ENCODE results near the gene TAS2R40.
A peak's percentile ranks its signal among the peaks of the same experiment; 100 is the strongest.

Gene TAS2R40

GRCh38 chr7:143245123-143245522, 23.3 kb downstream of the TAS2R40 start:
- no peak overlapping the region for H3K4me3 ChIP-seq (replicated peaks in 1 of 2; ENCODE audit: low read depth in 2 of 2, low read length in 2 of 2)
- no peak for TF ChIP-seq CTCF (IDR thresholded peaks at IDR 0.05; ENCODE audit: low read depth, low read length)
- peak; percentile 14 to 78 for DNase-seq (ENCODE audit: low read depth in 2 of 2)

GRCh38 chr7:143247372-143247771, 25.5 kb downstream of the TAS2R40 start:
- no peak for TF ChIP-seq CTCF (IDR thresholded peaks at IDR 0.05; ENCODE audit: low read depth, low read length)
- no peak overlapping the region for H3K4me3 ChIP-seq (replicated peaks in 1 of 2; ENCODE audit: low read depth in 2 of 2, low read length in 2 of 2)
- DNase-seq (ENCODE audit: low read depth in 2 of 2): no peak

GRCh38 chr7:143248761-143249354, 27.0 kb downstream of the TAS2R40 start:
- DNase-seq (ENCODE audit: low read depth in 2 of 2): peak; percentile 40 to 42
- no peak for TF ChIP-seq CTCF (IDR thresholded peaks at IDR 0.05; ENCODE audit: low read depth, low read length)
- H3K4me3 ChIP-seq (replicated peaks in 1 of 2; ENCODE audit: low read depth in 2 of 2, low read length in 2 of 2): no peak overlapping the region

GRCh38 chr7:143250199-143250598, 28.4 kb downstream of the TAS2R40 start:
- DNase-seq (ENCODE audit: low read depth in 2 of 2): no peak
- no peak for TF ChIP-seq CTCF (IDR thresholded peaks at IDR 0.05; ENCODE audit: low read depth, low read length)
- H3K4me3 ChIP-seq (replicated peaks in 1 of 2; ENCODE audit: low read depth in 2 of 2, low read length in 2 of 2): no peak overlapping the region

DNA sequence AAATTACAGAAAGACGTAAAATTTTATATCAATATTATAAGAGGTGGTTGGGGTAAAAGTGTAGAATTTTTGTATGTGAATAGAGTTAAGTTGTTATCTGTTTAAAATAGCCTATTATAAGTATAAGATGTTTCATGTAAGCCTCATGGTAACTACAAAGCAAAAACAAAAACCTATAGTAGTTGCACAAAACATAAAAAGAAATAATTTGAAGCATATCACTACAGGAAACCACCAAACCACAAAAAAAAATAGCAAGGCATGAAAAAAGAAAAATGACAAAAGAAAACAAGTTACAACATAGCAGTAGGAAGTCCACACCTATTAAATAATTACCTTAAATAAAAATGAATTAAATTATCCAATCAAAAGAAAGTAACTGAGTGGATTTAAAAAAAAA, 29.0 kb downstream of the TAS2R40 start:
- no peak overlapping the region for H3K4me3 ChIP-seq (replicated peaks in 1 of 2; ENCODE audit: low read depth in 2 of 2, low read length in 2 of 2)
- TF ChIP-seq CTCF (IDR thresholded peaks at IDR 0.05; ENCODE audit: low read depth, low read length): no peak
- DNase-seq (ENCODE audit: low read depth in 2 of 2): peak; percentile 7 to 33

DNA sequence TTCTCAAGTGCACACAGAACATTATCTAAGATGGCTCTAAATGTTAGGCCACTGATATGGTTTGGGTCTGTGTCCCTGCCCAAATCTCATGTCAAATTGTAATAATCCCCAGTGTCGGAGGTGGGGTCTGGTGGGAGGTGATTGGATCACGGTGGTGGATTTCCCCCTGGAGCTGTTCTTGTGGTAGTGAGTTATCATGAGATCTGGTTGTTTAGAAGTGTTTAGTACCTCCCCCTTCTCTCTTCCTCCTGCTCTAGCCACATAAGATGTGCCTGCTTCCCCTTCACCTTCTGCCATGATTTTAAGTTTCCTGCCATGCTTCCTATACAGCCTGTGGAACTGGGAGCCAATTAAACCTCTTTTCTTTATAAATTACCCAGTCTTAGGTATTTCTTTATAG, 30.2 kb downstream of the TAS2R40 start:
- TF ChIP-seq CTCF (IDR thresholded peaks at IDR 0.05; ENCODE audit: low read depth, low read length): no peak
- DNase-seq (ENCODE audit: low read depth in 2 of 2): no peak
- H3K4me3 ChIP-seq (replicated peaks in 1 of 2; ENCODE audit: low read depth in 2 of 2, low read length in 2 of 2): no peak overlapping the region

DNA sequence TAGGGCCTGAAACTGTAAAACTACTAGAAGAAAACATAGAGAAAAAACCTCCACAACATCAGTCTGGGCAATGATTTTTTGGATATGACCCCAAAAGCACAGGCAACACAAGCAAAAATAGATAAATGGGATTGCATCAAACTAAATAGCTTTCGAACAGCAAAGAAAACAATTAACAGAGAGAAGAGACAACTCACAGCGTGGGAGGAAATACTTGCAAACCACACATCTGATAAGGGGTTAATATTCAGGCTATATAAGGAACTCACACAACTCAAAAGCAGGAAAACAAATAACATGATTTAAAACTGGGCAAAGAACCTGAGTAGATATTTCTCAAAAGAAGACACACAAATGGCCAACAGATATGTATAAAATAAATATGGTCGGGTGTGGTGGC, 33.7 kb downstream of the TAS2R40 start:
- H3K4me3 ChIP-seq (replicated peaks in 1 of 2; ENCODE audit: low read depth in 2 of 2, low read length in 2 of 2): no peak overlapping the region
- no peak for TF ChIP-seq CTCF (IDR thresholded peaks at IDR 0.05; ENCODE audit: low read depth, low read length)
- DNase-seq (ENCODE audit: low read depth in 2 of 2): peak; percentile 39 to 57

All from cardiac fibroblast (primary cell).